ENCODE results near the gene TSKS.

TSKS gene

GRCh38 chr19:49763230-49763629 lies at the start of gene TSKS:
TSS of gene TSKS (minus strand) at chr19:49763306. CDS start at chr19:49763247, 59 bp downstream.
- no peak for DNase-seq

GRCh38 chr19:49812452-49812996 lies 49.4 kb upstream of the TSKS start:
- DNase-seq = no peak

- no peak for DNase-seq
Observed at GRCh38 chr19:49811328-49811727, 48.2 kb upstream of the TSKS start.

GRCh38 chr19:49809941-49810389 lies 46.9 kb upstream of the TSKS start:
- no peak for DNase-seq

- DNase-seq = no peak
Observed at GRCh38 chr19:49809160-49809940, 46.2 kb upstream of the TSKS start.

- no peak for DNase-seq
Observed at GRCh38 chr19:49808711-49809159, 45.6 kb upstream of the TSKS start.

GRCh38 chr19:49807904-49808675 lies 45.0 kb upstream of the TSKS start:
- DNase-seq = no peak

- DNase-seq = no peak
Observed at GRCh38 chr19:49807058-49807903, 44.2 kb upstream of the TSKS start.

- DNase-seq = no peak
Observed at GRCh38 chr19:49806620-49806959, 43.5 kb upstream of the TSKS start.

GRCh38 chr19:49805822-49806619 lies 42.9 kb upstream of the TSKS start:
- no peak for DNase-seq

- DNase-seq = no peak
Observed at GRCh38 chr19:49803529-49803856, 40.4 kb upstream of the TSKS start.

GRCh38 chr19:49802836-49803528 lies 39.9 kb upstream of the TSKS start:
- no peak for DNase-seq

GRCh38 chr19:49801966-49802661 lies 39.0 kb upstream of the TSKS start:
- DNase-seq = peak; percentile 36

GRCh38 chr19:49801401-49801888 lies 38.3 kb upstream of the TSKS start:
- no peak for DNase-seq

- no peak for DNase-seq
Observed at GRCh38 chr19:49800771-49801170, 37.7 kb upstream of the TSKS start.

GRCh38 chr19:49799798-49800376 lies 36.8 kb upstream of the TSKS start:
- no peak for DNase-seq

GRCh38 chr19:49799271-49799797 lies 36.2 kb upstream of the TSKS start:
- no peak for DNase-seq

- no peak for DNase-seq
Observed at GRCh38 chr19:49798574-49798973, 35.5 kb upstream of the TSKS start.

GRCh38 chr19:49795615-49796014 lies 32.5 kb upstream of the TSKS start:
- DNase-seq = no peak

- DNase-seq = no peak
Observed at GRCh38 chr19:49793561-49793840, 30.4 kb upstream of the TSKS start.

All from SHP77 treated with DMSO at 0.1 percent for 48 hours (cell line).